Aortic smooth muscle cell (primary cell): Measurements from ENCODE around the gene ZNF425. TPM values are rescaled to one million over a fixed set of nuclear protein-coding genes. Genes with fewer than 3 reads are reported as not detected.

Experiments used
- total RNA-seq: library from RNA; depleted of rRNA; stranded (reverse); fragments of >200 nt; gene quantifications from 2 replicates; pipeline ENCODE4 v1.2.3, GENCODE V29; 2014

ZNF425 gene
- total RNA-seq: 2.8 TPM in 2 replicates

GRCh38 chr7:149125863-149126661 lies at the start of gene ZNF425:
TSS of gene ZNF425 (minus strand) at chr7:149126324. CDS start at chr7:149126213, 111 bp downstream.

GRCh38 chr7:149147072-149147751 lies 21.1 kb upstream of the ZNF425 start, which contains the start of gene ZNF398:
TSS of gene ZNF398 (plus strand) at chr7:149147453. CDS start at chr7:149147743, 290 bp downstream.

GRCh38 chr7:149090397-149091195 lies 35.5 kb downstream of the ZNF425 start, which contains the start of gene ZNF786:
TSS of gene ZNF786 (minus strand) at chr7:149090718. CDS start at chr7:149090640, 78 bp downstream.

Other genes with a start within 250 kb of the ZNF425 start
- gene EZH2, start 242.0 kb downstream of the ZNF425 start, total RNA-seq: 7.5 and 14.1 TPM in 2 replicates
- 256 and 304 TPM in 2 replicates for gene PDIA4, start 97.8 kb downstream of the ZNF425 start, total RNA-seq
- 3.3 and 7.8 TPM in 2 replicates for gene ZNF786, start 35.6 kb downstream of the ZNF425 start, total RNA-seq
- gene ZNF398, start 21.1 kb upstream of the ZNF425 start, total RNA-seq: 6.7 and 6.8 TPM in 2 replicates
- gene ZNF282, start 69.2 kb upstream of the ZNF425 start, total RNA-seq: 14.8 and 18.7 TPM in 2 replicates
- gene ZNF212, start 113.3 kb upstream of the ZNF425 start, total RNA-seq: 4.0 and 4.5 TPM in 2 replicates
- gene ZNF783, start 135.9 kb upstream of the ZNF425 start, total RNA-seq: 9.5 and 11.9 TPM in 2 replicates